AG04449 (cell line): ENCODE measurements around the gene FAM53B.

ENCODE experiments used
- CTCF ChIA-PET: fragments of 350-600 bp; formaldehyde crosslinking; extraction: SDS; loops from one replicate; lab custom pipeline; 2021; ENCODE audit warnings: antibody characterized with exemption; lab: Yijun Ruan, JAX
- POLR2A ChIA-PET: fragments of 400-600, 350-600 bp; formaldehyde crosslinking; extraction: SDS; loops from one replicate; lab custom pipeline; 2020; ENCODE audit warnings: antibody characterized with exemption, inconsistent platforms; lab: Yijun Ruan, JAX
- DNase-seq: peaks from one replicate; pipeline ENCODE4 v3.0.0-alpha.2; 2010; ENCODE audit warnings: low read depth, low spot score
- H3K4me3 ChIP-seq: 2 replicates; pipeline ENCODE4 v1.5.1; 2011; ENCODE audit warnings: low read depth, mild to moderate bottlenecking, control low read depth, low read length
- TF ChIP-seq, protein P1 (sequence below): IDR thresholded peaks from one replicate; pipeline ENCODE4 v1.5.1; 2011; ENCODE audit warnings: mild to moderate bottlenecking, moderate library complexity, low read length, control low read depth, inconsistent platforms; ENCODE audit not compliant: insufficient read depth; ENCODE audit errors: missing control alignments

FAM53B gene

GRCh38 chr10:124721330-124722045 is 22.7 kb downstream of the FAM53B start:
- CTCF ChIA-PET = interaction anchor here (1.5 kb wide), 1 partner anchor 20 kb away, joined by 8 read pairs; no protein-coding TSS in a partner anchor
- POLR2A ChIA-PET = no interaction called here

DNA sequence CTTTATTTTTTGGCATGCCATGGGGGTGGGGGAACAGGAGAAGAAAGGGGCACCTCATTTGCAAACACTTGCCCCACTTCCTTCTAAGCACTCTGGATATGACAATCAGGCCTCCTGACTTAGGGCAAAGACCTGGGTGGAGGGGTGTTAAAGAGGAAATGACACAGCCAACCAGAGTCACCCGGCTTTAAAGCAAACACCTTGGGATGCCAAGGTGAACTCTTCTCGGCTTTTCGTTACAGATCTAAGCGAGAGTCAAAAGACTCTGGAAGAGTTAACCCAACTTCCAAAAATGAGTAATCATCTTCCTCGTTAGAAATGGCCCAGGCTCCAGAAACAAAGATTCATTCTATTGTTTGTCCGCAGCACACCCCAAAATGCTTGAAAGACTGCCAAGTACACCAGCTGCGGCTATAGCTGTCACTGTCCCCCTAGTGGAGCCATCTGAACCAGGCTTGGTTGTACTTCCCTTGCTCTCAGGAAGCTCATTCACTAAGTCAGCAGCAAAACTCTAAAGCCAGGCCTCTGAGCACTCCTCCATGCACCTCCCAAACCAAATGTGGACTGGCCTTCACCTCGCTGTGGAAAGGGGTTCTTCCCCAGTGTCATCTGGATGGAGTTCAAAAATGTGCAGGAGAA is 24.8 kb downstream of the FAM53B start:
- TF ChIP-seq, protein P1, sequence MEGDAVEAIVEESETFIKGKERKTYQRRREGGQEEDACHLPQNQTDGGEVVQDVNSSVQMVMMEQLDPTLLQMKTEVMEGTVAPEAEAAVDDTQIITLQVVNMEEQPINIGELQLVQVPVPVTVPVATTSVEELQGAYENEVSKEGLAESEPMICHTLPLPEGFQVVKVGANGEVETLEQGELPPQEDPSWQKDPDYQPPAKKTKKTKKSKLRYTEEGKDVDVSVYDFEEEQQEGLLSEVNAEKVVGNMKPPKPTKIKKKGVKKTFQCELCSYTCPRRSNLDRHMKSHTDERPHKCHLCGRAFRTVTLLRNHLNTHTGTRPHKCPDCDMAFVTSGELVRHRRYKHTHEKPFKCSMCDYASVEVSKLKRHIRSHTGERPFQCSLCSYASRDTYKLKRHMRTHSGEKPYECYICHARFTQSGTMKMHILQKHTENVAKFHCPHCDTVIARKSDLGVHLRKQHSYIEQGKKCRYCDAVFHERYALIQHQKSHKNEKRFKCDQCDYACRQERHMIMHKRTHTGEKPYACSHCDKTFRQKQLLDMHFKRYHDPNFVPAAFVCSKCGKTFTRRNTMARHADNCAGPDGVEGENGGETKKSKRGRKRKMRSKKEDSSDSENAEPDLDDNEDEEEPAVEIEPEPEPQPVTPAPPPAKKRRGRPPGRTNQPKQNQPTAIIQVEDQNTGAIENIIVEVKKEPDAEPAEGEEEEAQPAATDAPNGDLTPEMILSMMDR = peak; percentile 24
- H3K4me3 ChIP-seq = no peak overlapping the region
- ChIA-PET CTCF (interaction anchor here (1.4 to 8.5 kb wide), 3 partner anchors 13 to 22 kb away, joined by 3 to 56 read pairs (median 4); no protein-coding TSS in a partner anchor), POLR2A (no interaction called here)
- no peak for DNase-seq

More at GRCh38 chr10:124721330-124722045, 22.7 kb downstream of the FAM53B start:
- TF ChIP-seq, protein P1 = no peak
- H3K4me3 ChIP-seq = no peak overlapping the region
- DNase-seq = no peak

DNA sequence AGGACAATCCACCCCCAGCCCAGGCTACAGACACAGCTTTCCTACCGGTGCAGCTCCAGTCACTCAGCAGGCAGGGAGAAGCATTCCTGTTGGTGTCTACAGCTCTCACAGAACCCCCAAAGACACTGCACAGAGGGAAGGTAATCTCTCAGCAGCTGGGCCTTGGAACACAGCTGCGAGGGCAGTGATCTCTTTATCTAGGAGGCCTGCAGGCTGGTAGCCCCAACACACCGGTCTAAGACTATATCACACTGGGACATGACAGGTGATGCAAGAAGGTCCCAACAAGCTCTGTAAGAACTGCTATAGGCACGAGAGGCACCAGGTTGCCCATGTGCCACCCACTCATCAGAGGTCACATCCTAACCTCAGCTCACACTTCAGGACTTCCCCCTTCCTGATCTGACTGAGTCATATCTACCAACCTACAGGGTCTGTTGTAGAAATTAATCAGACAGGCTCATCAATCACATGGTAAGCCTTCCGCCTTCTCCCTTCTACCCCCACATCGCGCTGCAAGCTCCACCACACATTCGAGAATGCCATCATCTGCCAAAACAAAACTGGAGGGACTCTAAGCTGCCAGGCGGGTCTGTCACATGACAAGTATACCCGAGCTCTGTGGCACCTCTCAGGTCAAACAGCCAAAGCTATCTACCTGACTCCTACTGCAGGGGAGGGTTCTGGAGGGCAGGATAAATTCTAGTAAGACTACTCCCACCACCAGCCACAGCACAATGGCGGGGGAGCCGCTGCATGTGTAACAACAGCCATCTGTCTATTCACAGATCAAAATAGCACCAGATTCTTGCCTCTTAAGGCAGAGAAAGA is 26.1 kb downstream of the FAM53B start:
- TF ChIP-seq, protein P1 = no peak
- POLR2A ChIA-PET = no interaction called here
- H3K4me3 ChIP-seq = no peak overlapping the region
- CTCF ChIA-PET = interaction anchor here (0.6 to 8.5 kb wide), 8 partner anchors 7 to 207 kb away, joined by 3 to 56 read pairs (median 4); no protein-coding TSS in a partner anchor
- no peak for DNase-seq

- TF ChIP-seq, protein P1 = no peak
- no peak for DNase-seq
- ChIA-PET POLR2A (no interaction called here), CTCF (interaction anchor here (1.1 to 8.5 kb wide), 5 partner anchors 8 to 24 kb away, joined by 3 to 56 read pairs (median 4); no protein-coding TSS in a partner anchor)
- H3K4me3 ChIP-seq = no peak overlapping the region
Measured at GRCh38 chr10:124717041-124717757, 27.0 kb downstream of the FAM53B start.

- CTCF ChIA-PET = interaction anchor here (1.4 to 8.5 kb wide), 2 partner anchors 9 to 25 kb away, joined by 3 to 56 read pairs; no protein-coding TSS in a partner anchor
- no peak for DNase-seq
- TF ChIP-seq, protein P1 = no peak
- POLR2A ChIA-PET = no interaction called here
- H3K4me3 ChIP-seq = no peak overlapping the region
Measured at GRCh38 chr10:124716369-124716768, 27.8 kb downstream of the FAM53B start.
